Endothelial cell of umbilical vein (primary cell): Measurements from ENCODE around the gene KIAA2012. TPM values are rescaled to one million over a fixed set of nuclear protein-coding genes. Genes with fewer than 3 reads are reported as not detected.

Experiments
- BruUV-seq: library from RNA; stranded (reverse); fragments of 400-500 nt; replicated peaks from 2 replicates; lab custom pipeline; 2021; lab: Mats Ljungman, UMichigan
- CTCF ChIA-PET: fragments of 300-600, 350-600 bp; sonication (Branson Sonifier 250); formaldehyde crosslinking; loops from one replicate; lab custom pipeline; 2021; ENCODE audit warnings: antibody characterized with exemption, inconsistent platforms; lab: Charles Lee
- POLR2A ChIA-PET: fragments of 300-600, 350-600 bp; sonication (Branson Sonifier 250); formaldehyde crosslinking; loops from one replicate; lab custom pipeline; 2021; ENCODE audit warnings: antibody characterized with exemption, inconsistent platforms; lab: Charles Lee
- DNase-seq: peaks from one replicate; pipeline ENCODE4 v3.0.0-alpha.2; 2011; ENCODE audit warnings: low read depth, low spot score
- FAIRE-seq: peaks from 2 replicates; lab custom pipeline; 2011; peaks lifted over from hg19 to GRCh38; lab: Jason Lieb, UNC
- H2AFZ ChIP-seq: 2 replicates; pipeline ENCODE4 v1.6.0; 2012; ENCODE audit warnings: low read depth, low read length, control low read depth, inconsistent platforms
- H3K27ac ChIP-seq: 2 replicates; pipeline ENCODE4 v1.5.1; 2011; ENCODE audit warnings: low read depth, mild to moderate bottlenecking, control low read depth, low read length, moderate library complexity; ENCODE audit not compliant: insufficient read depth
- H3K27me3 ChIP-seq, 2 experiments: 2 replicates each; pipeline versions ENCODE4 v1.6.0 to v1.6.1; 2011; ENCODE audit warnings: low read length in 2 of 2, mixed read lengths in 1 of 2; ENCODE audit not compliant: control insufficient read depth in 2 of 2, insufficient read depth in 2 of 2
- H3K36me3 ChIP-seq, 2 experiments: 2 replicates in 1 of 2; 3 replicates in 1 of 2; pipeline ENCODE4 v1.5.1; 2011; ENCODE audit warnings: low read length in 2 of 2, mild to moderate bottlenecking in 1 of 2, moderate library complexity in 1 of 2; ENCODE audit not compliant: control insufficient read depth in 2 of 2, insufficient read depth in 2 of 2; ENCODE audit errors: extremely low read depth in 1 of 2
- H3K4me1 ChIP-seq: 3 replicates; pipeline ENCODE4 v1.5.1; 2011; ENCODE audit warnings: mild to moderate bottlenecking, low read length; ENCODE audit not compliant: control insufficient read depth, insufficient read depth; ENCODE audit errors: extremely low read depth
- H3K4me2 ChIP-seq: 2 replicates; pipeline ENCODE4 v1.6.1; 2011; ENCODE audit warnings: low read length, control low read depth, mixed read lengths; ENCODE audit not compliant: insufficient read depth
- H3K4me3 ChIP-seq, 3 experiments: fragments of 200-600 bp in 1 of 3; sonication (generic), shearing (Covaris generic) in 1 of 3; replicated peaks in 1 of 3; 2 replicates each; pipeline ENCODE4 v1.5.1; 2011 to 2016; ENCODE audit warnings: control low read depth in 3 of 3, low read length in 3 of 3, mild to moderate bottlenecking in 2 of 3, inconsistent platforms in 1 of 3, low read depth in 1 of 3, moderate library complexity in 1 of 3; ENCODE audit not compliant: insufficient read depth in 1 of 3
- H3K79me2 ChIP-seq: 2 replicates; pipeline ENCODE4 v1.6.0; 2012; ENCODE audit warnings: low read length, inconsistent platforms; ENCODE audit not compliant: control insufficient read depth, insufficient read depth
- H3K9ac ChIP-seq: replicated peaks from 2 replicates; pipeline ENCODE3; 2011; ENCODE audit warnings: low read length, control low read depth; ENCODE audit not compliant: insufficient read depth; ENCODE audit errors: extremely low read depth
- H3K9me1 ChIP-seq: replicated peaks from 3 replicates; pipeline ENCODE4 v1.6.0; 2011; ENCODE audit warnings: mild to moderate bottlenecking, low read length; ENCODE audit not compliant: control insufficient read depth, insufficient read depth; ENCODE audit errors: extremely low read depth
- H3K9me3 ChIP-seq: replicated peaks from 2 replicates; pipeline ENCODE4 v1.5.1; 2012; ENCODE audit warnings: low read length, inconsistent platforms; ENCODE audit not compliant: control insufficient read depth, insufficient read depth
- H4K20me1 ChIP-seq: replicated peaks from 2 replicates; pipeline ENCODE3; 2011; ENCODE audit warnings: mild to moderate bottlenecking, low read length; ENCODE audit not compliant: control insufficient read depth, insufficient read depth; ENCODE audit errors: extremely low read depth
- EZH2 ChIP-seq: IDR thresholded peaks from 2 replicates; pipeline ENCODE4 v1.6.1; 2012; ENCODE audit warnings: borderline replicate concordance, low read depth, mild to moderate bottlenecking, moderate library complexity, low read length, inconsistent platforms; ENCODE audit not compliant: severe bottlenecking
- FOS ChIP-seq: IDR thresholded peaks from 2 replicates; pipeline ENCODE4 v1.6.1; 2011; ENCODE audit warnings: mild to moderate bottlenecking, low read length, moderate library complexity, borderline replicate concordance; ENCODE audit not compliant: insufficient read depth
- GATA2 ChIP-seq: IDR thresholded peaks from 2 replicates; pipeline ENCODE4 v1.7.0; 2011; ENCODE audit warnings: low read depth, mild to moderate bottlenecking, moderate library complexity, mixed read lengths, low read length; ENCODE audit not compliant: insufficient read length, insufficient read depth
- JUN ChIP-seq: IDR thresholded peaks from 2 replicates; pipeline ENCODE4 v1.6.1; 2011; ENCODE audit warnings: borderline replicate concordance, low read depth; ENCODE audit not compliant: insufficient read length, insufficient read depth
- MYC ChIP-seq: IDR thresholded peaks from one replicate; pipeline ENCODE4 v1.6.1; 2011; ENCODE audit warnings: mild to moderate bottlenecking, low read depth, low read length
- POLR2A ChIP-seq: IDR thresholded peaks from 2 replicates; pipeline ENCODE4 v1.6.1; 2012; ENCODE audit warnings: low read depth, mild to moderate bottlenecking, control low read depth, low read length
- POLR2AphosphoS5 ChIP-seq: IDR thresholded peaks from 2 replicates; pipeline ENCODE4 v1.6.1; 2012; ENCODE audit warnings: low read depth, mild to moderate bottlenecking, control low read depth, low read length, moderate library complexity; ENCODE audit not compliant: insufficient read depth
- dilution Hi-C: fragments of 300-500 bp; cut with MboI; formaldehyde crosslinking; loops from one replicate; pipeline ENCODE4 v1.15.0; 2019; ENCODE audit warnings: low sequenced_read_pairs; ENCODE audit not compliant: extremely low pct_ligation_motif_present
- intact Hi-C: fragments of 100-400 bp; cut with micrococcal nuclease; formaldehyde crosslinking; loops from one replicate; pipeline ENCODE4 v1.10.0; 2022
- polyA plus RNA-seq, 4 experiments: library from polyadenylated mRNA; depleted of rRNA in 3 of 4; stranded (reverse) in 3 of 4; unstranded in 1 of 4; fragments of >200 nt; gene quantifications; 2 replicates each; pipeline versions ENCODE4 v1.2.1 to v1.2.3, GENCODE V29; 2011 to 2012; ENCODE audit warnings: missing spikeins in 1 of 4
- total RNA-seq: library from RNA; stranded (reverse); gene quantifications from 2 replicates; pipeline ENCODE4 v1.2.3, GENCODE V29; 2021
- TF ChIP-seq, protein P1 (sequence below): IDR thresholded peaks from 2 replicates; pipeline ENCODE4 v1.6.1; 2011; ENCODE audit not compliant: insufficient read depth, insufficient read length
- TF ChIP-seq, protein P2 (sequence below), 2 donors: IDR thresholded peaks; 1 replicate in 1 of 2; 2 replicates in 1 of 2; pipeline ENCODE4 v1.5.1; 2011; ENCODE audit warnings: low read length in 2 of 2, mild to moderate bottlenecking in 2 of 2, moderate library complexity in 2 of 2, control low read depth in 1 of 2, inconsistent platforms in 1 of 2, low read depth in 1 of 2; ENCODE audit not compliant: insufficient read depth in 1 of 2; ENCODE audit errors: extremely low read depth in 1 of 2

The KIAA2012 gene
- total and polyA plus RNA-seq, 2 donors (not counting 3 experiments of a cell fraction or from before 2014, with no cell fraction given), result not detected

DNA sequence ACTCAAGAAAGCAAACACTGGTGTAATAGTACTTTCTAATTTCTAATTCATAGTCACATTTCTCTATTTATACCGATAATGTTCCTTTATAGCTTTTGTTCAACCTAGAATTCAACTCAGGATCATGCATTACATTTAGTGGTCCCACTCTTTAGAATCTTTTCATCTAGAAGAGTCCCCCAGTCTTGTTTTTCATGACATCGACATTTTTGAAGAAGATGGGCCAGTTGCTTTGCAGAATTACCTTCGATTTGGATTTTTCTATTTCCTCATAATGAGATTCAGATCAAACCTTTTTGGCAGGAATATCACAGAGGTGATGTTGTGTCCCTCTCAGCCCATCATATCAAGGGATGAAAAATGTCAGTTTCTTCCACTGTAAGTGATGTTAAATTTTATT is 35.3 kb downstream of the KIAA2012 start:
- Histone ChIP-seq H3K4me1 (no peaks in the 10 kb centered on the region), H3K9me3 (no peaks in the 10 kb centered on the region), H3K4me2 (no peak overlapping the region), H3K79me2 (no peaks in the 10 kb centered on the region), H4K20me1 (no peaks in the 10 kb centered on the region), H3K9me1 (no peaks in the 10 kb centered on the region), H3K36me3 (no peaks in the 10 kb centered on the region), H2AFZ (no peak overlapping the region), H3K27me3 (peaks cover 19 to 20% of the 10 kb centered on the region in 2 experiments), H3K9ac (no peak overlapping the region), H3K4me3 (no peak overlapping the region), H3K27ac (no peak overlapping the region)
- dilution Hi-C loops, result no loop called here
- TF ChIP-seq POLR2A, result no peak
- TF ChIP-seq GATA2, result no peak
- TF ChIP-seq JUN, result no peak
- TF ChIP-seq EZH2, result no peak
- no peak for TF ChIP-seq POLR2AphosphoS5
- TF ChIP-seq FOS, result no peak
- TF ChIP-seq, protein P1, sequence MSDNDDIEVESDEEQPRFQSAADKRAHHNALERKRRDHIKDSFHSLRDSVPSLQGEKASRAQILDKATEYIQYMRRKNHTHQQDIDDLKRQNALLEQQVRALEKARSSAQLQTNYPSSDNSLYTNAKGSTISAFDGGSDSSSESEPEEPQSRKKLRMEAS, result no peak
- TF ChIP-seq, protein P2, sequence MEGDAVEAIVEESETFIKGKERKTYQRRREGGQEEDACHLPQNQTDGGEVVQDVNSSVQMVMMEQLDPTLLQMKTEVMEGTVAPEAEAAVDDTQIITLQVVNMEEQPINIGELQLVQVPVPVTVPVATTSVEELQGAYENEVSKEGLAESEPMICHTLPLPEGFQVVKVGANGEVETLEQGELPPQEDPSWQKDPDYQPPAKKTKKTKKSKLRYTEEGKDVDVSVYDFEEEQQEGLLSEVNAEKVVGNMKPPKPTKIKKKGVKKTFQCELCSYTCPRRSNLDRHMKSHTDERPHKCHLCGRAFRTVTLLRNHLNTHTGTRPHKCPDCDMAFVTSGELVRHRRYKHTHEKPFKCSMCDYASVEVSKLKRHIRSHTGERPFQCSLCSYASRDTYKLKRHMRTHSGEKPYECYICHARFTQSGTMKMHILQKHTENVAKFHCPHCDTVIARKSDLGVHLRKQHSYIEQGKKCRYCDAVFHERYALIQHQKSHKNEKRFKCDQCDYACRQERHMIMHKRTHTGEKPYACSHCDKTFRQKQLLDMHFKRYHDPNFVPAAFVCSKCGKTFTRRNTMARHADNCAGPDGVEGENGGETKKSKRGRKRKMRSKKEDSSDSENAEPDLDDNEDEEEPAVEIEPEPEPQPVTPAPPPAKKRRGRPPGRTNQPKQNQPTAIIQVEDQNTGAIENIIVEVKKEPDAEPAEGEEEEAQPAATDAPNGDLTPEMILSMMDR (IDR thresholded peaks at IDR 0.05; ENCODE audit: extremely low read depth in 1 of 2, insufficient read depth in 1 of 2, low read depth in 1 of 2, low read length in 2 of 2), result no peak
- no peak for TF ChIP-seq MYC
- FAIRE-seq, result no peak
- DNase-seq, result no peak
- CTCF ChIA-PET, result no interaction called here
- intact Hi-C loops, result no loop called here
- BruUV-seq, result no TSS peak
- POLR2A ChIA-PET, result no interaction called here
